GM20431 (cell line): ENCODE data around the gene TMEM72.

ENCODE experiments used
- in situ Hi-C: fragments of 300-500 bp; cut with MseI, MboI; formaldehyde crosslinking; loops from one replicate; pipeline ENCODE4 v1.15.0; 2020; ENCODE audit warnings: low sequenced_read_pairs; ENCODE audit not compliant: unreplicated experiment

Gene TMEM72

DNA sequence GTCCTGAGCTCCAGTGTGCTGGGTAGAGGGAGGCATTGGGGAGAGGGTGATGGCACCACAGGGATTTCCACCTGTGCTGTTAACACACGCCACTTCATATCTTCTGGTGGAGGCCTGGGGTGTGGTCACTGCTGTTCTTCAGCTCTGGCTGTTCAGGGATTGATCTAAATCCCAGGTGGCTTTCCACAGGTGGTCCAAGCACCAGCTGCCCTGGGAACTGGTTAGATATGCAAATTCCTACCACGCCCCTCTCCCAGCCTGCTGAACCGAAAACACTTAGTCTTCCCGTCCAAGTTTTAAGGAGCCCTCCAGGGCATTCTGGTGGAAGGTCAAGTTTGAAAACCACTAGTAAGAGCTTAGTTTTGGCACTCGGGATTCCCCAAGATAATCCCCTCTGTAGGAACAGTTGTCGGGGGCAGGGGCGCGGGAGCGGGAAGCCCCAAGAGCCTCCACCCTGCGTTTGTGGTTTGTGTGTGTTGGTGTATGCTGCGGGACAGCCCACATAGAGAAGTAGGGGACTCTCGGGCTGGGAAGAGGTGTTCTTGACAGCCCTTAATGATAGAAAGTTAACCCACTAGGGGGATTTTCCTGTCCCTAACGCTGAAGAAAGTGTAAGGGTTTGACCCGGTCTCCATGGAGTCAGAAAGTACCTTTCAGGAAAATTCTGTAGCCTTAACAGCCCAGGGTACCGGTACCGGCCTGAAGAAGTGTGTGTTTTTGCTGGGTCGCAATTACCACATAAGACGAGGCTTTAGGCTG, 62.4 kb downstream of the TMEM72 start:
- in situ Hi-C loops = loop anchor here (10.0 kb wide), 1 partner anchor 49 kb away; no protein-coding TSS in a partner anchor

- in situ Hi-C loops = loop anchor here (10.0 kb wide), 1 partner anchor 49 kb away; no protein-coding TSS in a partner anchor
Observed at GRCh38 chr10:44974082-44974627, 63.0 kb downstream of the TMEM72 start.

DNA sequence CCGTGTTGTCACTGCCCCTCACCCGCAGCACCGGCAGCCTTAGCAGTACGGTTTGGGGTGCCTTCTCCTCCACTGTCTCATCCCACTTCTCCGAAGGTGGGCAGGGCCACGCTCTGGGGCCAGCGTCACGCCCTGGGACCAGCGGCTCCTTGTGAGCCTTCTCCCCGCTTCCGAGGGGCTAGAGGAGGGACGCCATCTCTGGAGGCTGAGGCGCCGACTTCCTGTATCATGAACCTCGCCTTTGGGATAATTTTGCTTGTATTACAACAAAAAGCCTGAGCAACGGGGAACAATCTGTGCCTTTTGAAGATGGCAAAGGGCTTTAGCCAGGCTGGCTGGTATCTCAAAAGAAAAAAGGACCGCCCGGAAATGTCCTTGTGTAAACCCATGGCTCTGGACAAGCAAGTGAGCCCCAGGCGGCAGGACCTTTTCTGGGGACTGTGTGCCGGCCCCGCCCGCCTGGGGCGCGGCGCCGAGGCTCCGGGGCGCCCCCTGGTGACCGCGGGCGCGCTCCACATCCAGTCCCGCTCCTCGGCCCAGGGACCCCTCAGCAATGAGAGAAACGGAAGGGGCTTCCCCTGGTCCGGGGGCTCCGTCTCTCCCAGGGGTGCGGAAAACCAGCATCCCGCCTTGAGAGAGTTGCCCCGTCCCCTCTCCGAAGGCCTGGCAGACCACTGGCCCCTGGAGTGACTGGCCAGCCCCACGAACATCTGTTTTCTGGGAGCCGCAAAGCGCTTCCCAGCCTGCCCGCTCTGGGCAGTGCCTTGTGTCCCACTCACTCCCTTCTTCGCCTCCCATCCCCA, 63.7 kb downstream of the TMEM72 start:
- in situ Hi-C loops = loop anchor here (10.0 kb wide), 1 partner anchor 50 kb away; no protein-coding TSS in a partner anchor

DNA sequence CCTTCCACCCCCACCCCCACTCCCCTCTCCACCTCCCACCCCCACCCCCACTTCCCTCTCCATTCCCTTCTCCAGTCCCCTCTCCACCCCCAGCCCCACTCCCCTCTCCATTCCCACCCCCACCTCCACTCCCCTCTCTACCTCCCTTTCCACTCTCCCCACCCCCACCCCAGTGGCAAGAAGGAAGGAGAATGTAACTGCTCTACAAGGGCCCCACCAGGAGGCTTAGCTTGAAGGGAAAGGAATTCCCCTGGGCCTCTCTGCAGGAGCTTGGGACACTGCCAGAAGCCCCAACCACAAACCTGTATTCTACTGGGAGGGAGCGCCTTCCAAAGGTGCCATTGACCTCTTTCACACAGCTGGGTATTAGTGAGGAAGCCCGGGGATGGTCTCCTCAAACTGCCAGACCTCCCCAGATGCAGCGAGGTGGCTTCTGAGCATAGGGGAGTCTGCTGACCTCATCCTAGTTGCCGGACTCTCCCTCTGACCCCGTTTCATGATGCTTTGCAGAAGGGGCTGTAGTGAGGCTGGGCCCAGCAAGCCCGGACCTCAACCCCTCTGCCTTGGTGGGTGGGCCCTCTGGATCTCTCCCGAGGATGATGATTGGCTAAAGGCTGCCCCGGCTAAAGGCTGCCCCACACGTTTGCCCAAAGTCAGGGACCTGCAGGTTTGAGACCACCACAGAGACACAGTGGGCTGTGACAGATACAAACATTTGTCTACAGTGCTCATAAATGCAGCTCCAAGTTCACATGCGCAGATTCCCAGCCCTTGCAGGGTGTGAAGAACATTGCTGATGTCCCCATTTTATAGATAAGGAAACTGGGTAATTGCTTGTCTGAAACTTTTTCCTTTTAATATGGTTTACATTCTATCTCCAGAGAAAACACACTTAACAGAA, 64.5 kb downstream of the TMEM72 start:
- in situ Hi-C loops = loop anchor here (10.0 kb wide), 1 partner anchor 51 kb away; no protein-coding TSS in a partner anchor

GRCh38 chr10:44976352-44977198, 65.4 kb downstream of the TMEM72 start:
- in situ Hi-C loops = loop anchor here (10.0 kb wide), 1 partner anchor 52 kb away; no protein-coding TSS in a partner anchor

GRCh38 chr10:44977287-44978212, 66.4 kb downstream of the TMEM72 start:
- in situ Hi-C loops = loop anchor here (10.0 kb wide), 1 partner anchor 53 kb away; no protein-coding TSS in a partner anchor

DNA sequence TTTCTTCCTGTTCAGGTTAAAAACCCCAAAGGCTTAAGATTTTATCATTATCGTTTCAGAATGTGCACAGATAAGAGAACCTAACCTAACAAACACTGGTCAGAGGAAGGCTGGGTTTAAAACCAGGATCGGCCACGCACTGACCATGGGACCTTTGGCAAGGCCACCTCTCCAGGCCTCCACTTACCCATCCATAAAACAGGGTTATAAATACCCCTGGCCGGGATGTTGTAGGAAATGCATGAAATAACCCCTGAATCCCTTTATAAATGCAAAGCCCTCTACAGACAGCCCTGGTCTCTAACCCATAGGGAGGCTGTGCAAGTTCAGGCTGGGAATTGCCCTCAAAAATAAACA, 67.1 kb downstream of the TMEM72 start:
- in situ Hi-C loops = loop anchor here (10.0 kb wide), 1 partner anchor 53 kb away; no protein-coding TSS in a partner anchor

DNA sequence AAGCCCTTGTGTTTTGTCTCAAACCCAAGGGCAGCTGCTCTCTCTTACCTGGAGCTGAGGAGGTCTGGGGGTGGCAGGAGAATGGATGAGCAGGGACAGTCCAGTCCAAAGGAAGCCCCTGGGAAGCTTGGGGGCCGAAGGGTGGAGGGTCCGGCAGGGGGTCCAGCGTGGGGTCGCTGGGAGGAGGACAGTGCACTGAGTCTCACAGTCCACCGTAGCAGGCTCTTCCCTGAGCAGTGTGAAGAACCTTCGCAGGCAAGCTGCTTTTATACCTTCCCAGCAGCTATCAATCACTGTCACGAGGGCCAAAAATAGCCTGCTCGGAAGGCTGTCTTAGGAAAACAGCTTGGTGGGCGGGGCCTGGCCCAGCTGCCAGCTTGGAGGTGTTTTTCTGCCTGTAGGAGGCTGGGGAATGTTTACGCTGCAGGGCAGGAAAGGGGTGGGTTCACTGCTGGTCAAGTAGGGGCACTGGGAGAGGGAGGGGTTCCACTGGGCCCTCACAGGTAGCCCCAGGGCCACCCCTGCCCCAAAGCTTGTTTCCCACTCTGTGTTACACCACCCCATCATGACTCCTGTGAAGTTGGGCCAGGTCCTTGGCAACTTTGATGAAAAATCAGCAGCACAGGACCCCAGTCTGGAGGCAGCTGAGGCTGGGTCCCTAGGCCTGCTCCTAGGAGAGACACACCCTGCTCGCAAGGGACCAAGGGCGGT, 67.6 kb downstream of the TMEM72 start, which contains the start of gene DEPP1:
Gene DEPP1, minus strand, starts transcription at position 240 of the 711 bp plus-strand sequence. CDS start 779 bp downstream, outside the sequence.
- in situ Hi-C loops = loop anchor here (10.0 kb wide), 1 partner anchor 54 kb away; no protein-coding TSS in a partner anchor

DNA sequence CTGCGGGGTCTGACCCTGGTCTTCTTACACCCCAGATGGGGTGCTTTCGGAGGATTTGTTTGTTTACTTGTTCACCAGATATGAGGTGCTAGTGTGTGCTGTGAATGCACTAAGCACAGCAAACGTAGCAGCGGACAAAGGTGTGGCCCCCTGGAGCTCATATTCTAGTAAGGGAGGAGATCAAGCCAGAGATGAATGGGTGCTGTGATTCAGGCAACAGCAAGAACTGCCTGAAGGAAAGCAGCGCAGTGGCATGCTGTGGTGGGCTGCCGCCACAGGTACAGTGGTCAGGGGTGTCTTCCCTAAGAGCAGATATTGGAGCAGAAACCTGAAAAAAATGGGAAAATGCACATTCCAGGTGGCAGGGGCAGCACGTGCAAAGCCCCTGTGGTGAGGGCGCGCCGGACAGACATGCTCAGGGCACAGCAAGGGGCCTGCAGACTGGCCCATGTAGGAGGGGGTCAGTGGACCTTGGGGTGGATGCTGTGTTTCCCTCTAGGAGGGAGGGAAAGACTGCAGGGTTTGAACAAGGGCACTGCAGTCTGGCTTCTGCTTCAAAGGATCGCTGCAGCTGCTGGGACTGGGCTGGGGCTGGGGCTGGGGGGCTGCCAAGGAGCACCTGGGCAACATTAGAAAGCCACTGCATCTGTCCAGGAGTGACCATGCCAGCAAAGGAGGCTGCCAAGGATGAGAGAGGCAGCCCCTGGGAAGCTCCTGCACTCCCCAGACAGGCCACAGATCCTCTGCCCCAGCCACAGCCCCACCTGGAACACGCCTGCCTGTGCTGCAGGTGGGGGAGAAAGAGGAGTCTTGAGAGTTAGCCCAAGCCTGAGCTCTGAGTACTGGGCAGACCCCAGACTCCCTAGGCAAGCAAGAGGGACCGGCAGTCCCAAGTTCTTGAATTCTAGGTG, 68.4 kb downstream of the TMEM72 start:
- in situ Hi-C loops = loop anchor here (10.0 kb wide), 1 partner anchor 55 kb away; no protein-coding TSS in a partner anchor

- in situ Hi-C loops = no loop called here
Observed at GRCh38 chr10:44980309-44981171, 69.4 kb downstream of the TMEM72 start.

DNA sequence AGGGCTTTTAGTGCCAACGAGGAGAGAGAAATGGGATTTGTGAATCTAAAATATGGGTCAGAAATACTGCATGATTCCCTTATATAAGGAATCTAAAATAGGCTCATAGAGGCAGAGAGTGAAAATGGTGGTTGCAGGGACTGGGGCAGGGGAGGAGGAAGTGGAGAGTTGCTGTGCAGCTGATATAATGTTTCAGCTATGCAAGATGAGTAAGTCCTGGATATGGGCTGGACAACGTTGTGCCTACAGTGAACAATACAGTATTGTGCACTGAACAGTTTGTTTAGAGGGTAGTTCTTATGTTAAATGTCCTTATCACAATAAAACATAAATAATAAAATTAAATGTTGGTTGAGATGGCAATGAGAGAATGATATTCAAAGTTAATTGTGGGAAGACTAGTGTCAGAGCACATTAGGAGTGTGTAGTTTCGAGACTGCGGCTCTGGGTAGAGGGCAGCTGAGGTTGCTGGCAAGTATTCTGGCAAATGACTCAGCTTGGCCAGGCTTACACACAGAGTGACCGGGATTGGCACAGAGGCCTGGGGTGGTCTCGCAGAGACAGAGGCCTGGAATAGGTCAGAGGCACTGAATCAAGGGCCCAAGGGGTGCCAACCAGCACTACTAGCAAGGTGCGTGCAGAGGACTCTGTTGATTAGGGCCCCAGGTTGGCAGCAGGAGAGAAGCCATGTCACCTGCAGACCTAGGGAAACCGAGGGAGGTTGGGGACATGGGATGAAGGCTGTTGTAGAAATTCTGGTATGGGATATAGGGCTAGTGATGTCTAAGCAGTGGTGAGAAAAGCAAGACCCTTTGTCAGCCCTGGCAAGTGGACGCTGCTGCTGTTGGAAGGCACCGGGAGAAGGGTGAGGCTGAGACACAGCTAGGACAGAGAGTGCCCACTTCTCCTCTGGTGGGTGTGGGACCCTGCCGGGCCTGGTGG, 70.3 kb downstream of the TMEM72 start:
- in situ Hi-C loops = no loop called here

DNA sequence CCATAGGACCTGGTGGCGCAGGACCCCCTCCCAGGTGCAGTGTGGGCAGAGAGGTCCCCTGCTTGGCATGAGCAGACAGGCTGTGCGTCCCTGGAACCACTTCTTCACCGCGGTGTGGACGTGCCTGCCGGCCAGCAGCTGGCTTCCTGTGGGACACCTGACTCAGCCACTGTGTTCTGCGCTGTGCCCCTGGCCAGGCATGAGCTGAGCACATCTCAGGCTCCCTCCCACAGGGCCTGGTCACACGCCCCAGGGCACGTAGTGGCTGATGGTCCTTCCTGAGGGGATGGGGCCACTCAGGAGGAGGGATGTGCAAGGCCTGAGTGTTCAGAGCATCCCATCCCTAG, 71.0 kb downstream of the TMEM72 start:
- in situ Hi-C loops = no loop called here

DNA sequence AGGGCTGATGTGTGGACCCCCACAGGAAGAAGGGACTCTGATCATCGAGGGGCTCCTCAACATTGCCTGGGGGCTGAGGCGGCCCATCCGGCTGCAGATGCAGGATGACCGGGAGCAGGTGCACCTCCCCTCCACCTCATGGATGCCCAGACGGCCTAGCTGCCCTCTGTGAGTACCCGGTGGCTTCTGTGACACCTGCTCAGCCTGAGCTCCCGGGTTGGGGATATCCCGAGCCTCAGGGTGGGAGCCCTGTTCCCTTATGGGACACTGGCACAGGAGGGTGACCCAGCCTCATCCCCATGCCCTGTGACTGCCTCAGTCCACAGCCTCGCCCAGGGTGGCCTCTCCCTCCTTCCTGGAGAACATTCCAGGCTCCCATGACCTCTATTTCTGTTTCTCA, 71.4 kb downstream of the TMEM72 start:
- in situ Hi-C loops = no loop called here
